GM19239 (cell line): ENCODE measurements around the gene ISCA1.
A peak's percentile ranks its signal among the peaks of the same experiment; 100 is the strongest.

ENCODE experiments used
- DNase-seq: peaks from one replicate; pipeline ENCODE4 v3.0.0; 2011; ENCODE audit warnings: low spot score; ENCODE audit not compliant: insufficient read length
- FAIRE-seq: peaks from 2 replicates; lab custom pipeline; 2011; peaks lifted over from hg19 to GRCh38; lab: Jason Lieb, UNC

The ISCA1 gene

GRCh38 chr9:86287013-86287412 is 4.7 kb upstream of the ISCA1 start:
- peak; percentile 33 for FAIRE-seq
- DNase-seq: no peak

- FAIRE-seq (no peak), DNase-seq (no peak)
Measured at GRCh38 chr9:86286278-86286677, 3.9 kb upstream of the ISCA1 start.

GRCh38 chr9:86285261-86285660 is 2.9 kb upstream of the ISCA1 start:
- FAIRE-seq (no peak), DNase-seq (no peak)

GRCh38 chr9:86282979-86283535 is 719 bp upstream of the ISCA1 start:
- DNase-seq (no peak), FAIRE-seq (no peak)

- peak; percentile 12 for DNase-seq
- FAIRE-seq: no peak
Measured at GRCh38 chr9:86281593-86282076, 703 bp downstream of the ISCA1 start.

GRCh38 chr9:86280580-86280979 is 1.8 kb downstream of the ISCA1 start:
- no peak for FAIRE-seq
- no peak for DNase-seq

GRCh38 chr9:86279839-86280238 is 2.5 kb downstream of the ISCA1 start:
- FAIRE-seq (no peak), DNase-seq (no peak)

GRCh38 chr9:86277072-86277471 is 5.3 kb downstream of the ISCA1 start:
- FAIRE-seq (no peak), DNase-seq (no peak)

GRCh38 chr9:86275962-86276361 is 6.4 kb downstream of the ISCA1 start:
- no peak for DNase-seq
- FAIRE-seq: no peak

GRCh38 chr9:86274821-86275643 is 7.3 kb downstream of the ISCA1 start:
- no peak for DNase-seq
- no peak for FAIRE-seq

GRCh38 chr9:86272221-86272620 is 10.1 kb downstream of the ISCA1 start:
- DNase-seq: no peak
- FAIRE-seq: no peak

GRCh38 chr9:86263876-86264275 is 18.5 kb downstream of the ISCA1 start:
- no peak for FAIRE-seq

GRCh38 chr9:86262492-86262891 is 19.8 kb downstream of the ISCA1 start:
- FAIRE-seq: no peak

More at GRCh38 chr9:86263876-86264275, 18.5 kb downstream of the ISCA1 start:
- DNase-seq: no peak

GRCh38 chr9:86259557-86259956 is 22.8 kb downstream of the ISCA1 start, which contains the start of gene C9orf153:
Gene C9orf153 (minus strand): TSS chr9:86259657. CDS start chr9:86229603, 30,054 bp downstream.
- no peak for DNase-seq
- FAIRE-seq: no peak

More at GRCh38 chr9:86262492-86262891, 19.8 kb downstream of the ISCA1 start:
- no peak for DNase-seq

- no peak for FAIRE-seq
- no peak for DNase-seq
Measured at GRCh38 chr9:86257391-86257790, 24.9 kb downstream of the ISCA1 start.

GRCh38 chr9:86256653-86257052 is 25.7 kb downstream of the ISCA1 start:
- DNase-seq (no peak), FAIRE-seq (no peak)

GRCh38 chr9:86253577-86253976 is 28.8 kb downstream of the ISCA1 start:
- DNase-seq: no peak

GRCh38 chr9:86252870-86253269 is 29.5 kb downstream of the ISCA1 start:
- DNase-seq (no peak), FAIRE-seq (no peak)

More at GRCh38 chr9:86253577-86253976, 28.8 kb downstream of the ISCA1 start:
- FAIRE-seq: no peak

- FAIRE-seq: no peak
Measured at GRCh38 chr9:86250123-86250522, 32.2 kb downstream of the ISCA1 start.

GRCh38 chr9:86248746-86249145 is 33.6 kb downstream of the ISCA1 start:
- no peak for FAIRE-seq

More at GRCh38 chr9:86250123-86250522, 32.2 kb downstream of the ISCA1 start:
- DNase-seq: no peak

GRCh38 chr9:86246752-86247161 is 35.6 kb downstream of the ISCA1 start:
- DNase-seq (peak; percentile 19), FAIRE-seq (peak; percentile 82)

More at GRCh38 chr9:86248746-86249145, 33.6 kb downstream of the ISCA1 start:
- DNase-seq: no peak
